ENCODE results near the gene ITGB3BP. TPM values are rescaled to one million over a fixed set of nuclear protein-coding genes. Genes with fewer than 3 reads are reported as not detected.
"Not testable (repeated sequence)": the region's sequence is repeated elsewhere in the genome, so short reads cannot be mapped to it uniquely, and the experiment has no call there.

ITGB3BP gene
- total RNA-seq, 1 experiment from 2014 or later: 35.9 TPM

DNA sequence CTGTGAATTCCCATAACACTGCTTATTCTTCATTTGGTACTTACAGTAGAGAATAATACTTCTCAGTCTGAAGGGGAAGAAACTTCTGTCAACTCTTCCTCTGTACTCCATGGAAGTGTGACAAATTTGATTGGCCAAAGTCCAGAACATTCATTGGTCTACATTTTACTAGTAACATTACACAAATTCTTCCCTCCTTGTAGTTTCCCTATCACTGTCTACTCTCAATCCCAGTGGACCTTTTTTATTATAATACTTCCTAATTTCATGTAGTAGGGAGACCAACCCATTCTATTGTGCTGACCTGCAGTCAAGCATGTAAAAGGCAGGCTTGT lies 80.9 kb downstream of the ITGB3BP start:
- in situ Hi-C loops (cut with HindIII; ENCODE audit: low sequenced_read_pairs): no loop called here
- DNase-seq (ENCODE audit: low spot score): no peak

DNA sequence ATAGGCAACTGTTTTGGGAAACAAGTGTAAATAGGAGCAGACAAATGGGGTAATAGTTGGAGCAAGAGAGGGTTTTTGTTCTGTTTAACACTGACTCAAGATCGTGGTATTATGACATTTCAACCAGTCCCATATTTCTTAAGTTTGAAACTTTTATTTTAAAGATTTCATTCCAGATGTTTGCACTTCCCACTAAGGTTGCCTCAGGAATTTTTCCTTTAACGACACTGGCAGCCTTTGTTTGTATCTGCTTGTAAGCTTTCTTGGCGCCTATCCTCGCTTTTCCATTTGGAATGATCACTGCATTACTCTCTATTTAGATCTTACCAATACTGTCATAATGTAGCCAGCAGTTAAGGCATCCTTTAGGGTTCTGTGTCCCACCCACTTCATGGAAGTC lies 87.9 kb downstream of the ITGB3BP start:
- in situ Hi-C loops (cut with HindIII; ENCODE audit: low sequenced_read_pairs): no loop called here
- no peak for DNase-seq (ENCODE audit: low spot score)

DNA sequence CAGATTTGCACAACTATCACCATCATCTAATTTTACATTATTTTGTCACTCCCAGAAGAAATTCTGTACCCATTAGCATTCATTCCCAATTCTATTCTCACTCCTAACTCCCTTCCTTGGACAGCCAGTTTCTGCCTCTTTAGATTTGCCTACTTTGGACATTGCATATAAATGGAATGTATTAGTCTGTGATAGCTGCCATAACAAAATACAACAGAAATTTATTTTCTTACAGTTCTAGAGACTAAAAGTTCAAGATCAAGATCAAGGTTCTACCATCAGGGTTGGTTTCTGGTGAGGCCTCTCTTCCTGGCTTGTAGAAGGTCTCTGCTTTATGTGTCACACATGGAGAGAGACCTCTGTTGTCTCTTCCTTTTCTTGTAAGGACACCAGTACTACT lies 93.7 kb downstream of the ITGB3BP start:
- in situ Hi-C loops (cut with HindIII; ENCODE audit: low sequenced_read_pairs): no loop called here
- no peak for DNase-seq (ENCODE audit: low spot score)

DNA sequence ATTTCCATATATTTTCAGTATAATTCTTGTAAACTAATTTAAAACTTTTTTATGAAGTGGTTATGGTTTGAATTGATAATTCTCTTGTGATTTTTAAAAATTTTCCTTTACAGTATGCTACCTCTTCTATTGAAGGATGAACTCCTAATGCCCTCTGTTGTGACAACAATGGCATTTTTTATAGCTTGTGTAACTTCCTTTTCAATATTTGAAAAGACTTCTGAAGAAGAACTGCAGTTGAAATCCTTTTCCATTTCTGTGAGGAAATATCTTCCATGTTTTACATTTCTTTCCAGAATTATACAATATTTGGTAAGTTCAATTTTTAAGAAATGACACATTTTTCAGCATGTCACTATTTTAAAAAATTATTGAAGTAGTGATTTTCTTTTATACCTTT lies 94.2 kb downstream of the ITGB3BP start:
- in situ Hi-C loops (cut with HindIII; ENCODE audit: low sequenced_read_pairs): no loop called here
- DNase-seq (ENCODE audit: low spot score): no peak

DNA sequence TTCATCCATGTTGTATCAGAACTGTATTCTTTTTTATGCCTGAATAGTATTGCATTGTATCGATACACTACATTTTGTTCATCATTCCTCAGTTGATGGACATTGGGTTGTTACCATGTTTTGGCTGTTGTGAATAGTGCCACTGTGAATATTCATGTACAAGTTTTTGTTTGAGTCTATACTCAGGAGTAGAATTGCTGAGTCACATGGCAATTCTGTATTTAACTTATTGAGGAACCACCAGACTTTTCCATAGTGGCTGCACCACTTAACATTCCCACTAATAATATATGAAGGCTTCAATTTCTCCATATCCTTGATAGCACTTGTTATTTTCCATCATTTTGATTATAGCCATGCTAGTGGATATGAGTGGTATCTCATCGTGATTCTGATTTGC lies 99.4 kb downstream of the ITGB3BP start:
- in situ Hi-C loops (cut with HindIII; ENCODE audit: low sequenced_read_pairs): no loop called here
- no peak for DNase-seq (ENCODE audit: low spot score)

DNA sequence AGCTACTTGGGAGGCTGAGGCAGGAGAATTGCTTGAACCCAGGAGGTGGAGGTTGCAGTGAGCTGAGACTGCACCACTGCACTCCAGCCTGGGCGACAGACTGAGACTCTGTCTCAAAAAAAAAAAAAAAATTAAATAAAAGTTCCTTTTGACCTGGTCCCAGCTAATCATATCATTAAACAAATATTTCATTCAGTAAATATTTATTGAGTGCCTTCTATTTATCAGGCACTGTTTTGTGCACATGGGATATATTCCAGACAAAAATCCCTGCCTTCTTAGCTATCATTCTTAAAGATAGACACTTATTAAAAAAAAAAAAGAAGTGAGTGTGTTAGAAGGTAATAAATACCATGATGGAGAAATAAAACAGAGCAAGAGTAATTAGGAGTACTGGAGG lies 102.3 kb downstream of the ITGB3BP start:
- DNase-seq (ENCODE audit: low spot score); in situ Hi-C loops (cut with HindIII; ENCODE audit: low sequenced_read_pairs): not testable (repeated sequence)

DNA sequence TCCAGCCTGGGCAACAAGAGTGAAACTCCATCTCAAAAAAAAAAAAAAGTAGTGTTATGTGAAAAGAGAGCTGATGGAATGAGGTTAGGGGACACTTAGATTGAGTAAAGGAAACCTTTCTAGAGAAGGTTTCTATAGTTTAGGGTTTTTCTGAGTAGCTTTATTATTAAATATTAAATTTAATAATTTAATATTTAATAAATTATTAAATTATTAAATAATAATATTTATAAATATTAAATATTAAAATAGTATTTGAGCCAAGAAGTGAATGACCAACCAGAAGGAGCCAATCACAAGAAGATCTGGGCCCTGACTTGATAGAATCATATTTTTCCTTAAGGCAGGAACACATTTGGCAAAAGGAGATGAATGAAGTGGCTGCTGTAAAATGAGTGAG lies 104.9 kb downstream of the ITGB3BP start:
- in situ Hi-C loops (cut with HindIII; ENCODE audit: low sequenced_read_pairs): no loop called here
- no peak for DNase-seq (ENCODE audit: low spot score)

DNA sequence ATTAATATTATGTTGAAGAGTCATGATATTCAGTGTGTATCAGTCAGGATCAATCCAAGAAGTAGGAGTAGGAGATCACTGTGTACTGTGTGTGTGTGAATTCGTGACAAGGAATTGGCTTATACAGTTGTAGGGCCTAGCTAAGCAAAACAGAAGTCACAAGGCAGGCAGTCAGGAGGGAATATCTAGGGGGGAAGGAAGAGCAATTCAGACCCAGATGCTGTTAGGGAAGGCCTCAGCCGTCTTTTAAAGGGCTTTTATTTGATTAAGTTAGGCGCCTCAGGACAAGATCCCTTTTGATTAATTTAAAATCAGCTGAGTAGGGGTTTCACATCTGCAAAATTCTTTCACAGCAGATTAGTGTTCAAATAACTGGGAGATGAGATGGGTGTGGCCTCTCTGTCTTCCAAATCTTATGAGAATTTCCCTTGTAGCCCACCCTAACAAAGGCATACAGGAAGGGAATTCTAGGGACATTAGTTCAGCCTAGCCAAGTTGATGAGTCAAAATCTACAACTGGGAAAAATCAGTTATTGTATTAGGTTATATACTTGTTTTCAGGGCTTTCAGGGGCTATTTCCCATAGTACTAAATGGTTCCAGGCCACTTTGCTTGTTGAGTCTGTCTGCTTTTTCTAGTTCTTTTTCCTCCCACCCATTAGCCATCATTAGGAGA lies 108.2 kb downstream of the ITGB3BP start:
- in situ Hi-C loops (cut with HindIII; ENCODE audit: low sequenced_read_pairs): no loop called here
- DNase-seq (ENCODE audit: low spot score): no peak

DNA sequence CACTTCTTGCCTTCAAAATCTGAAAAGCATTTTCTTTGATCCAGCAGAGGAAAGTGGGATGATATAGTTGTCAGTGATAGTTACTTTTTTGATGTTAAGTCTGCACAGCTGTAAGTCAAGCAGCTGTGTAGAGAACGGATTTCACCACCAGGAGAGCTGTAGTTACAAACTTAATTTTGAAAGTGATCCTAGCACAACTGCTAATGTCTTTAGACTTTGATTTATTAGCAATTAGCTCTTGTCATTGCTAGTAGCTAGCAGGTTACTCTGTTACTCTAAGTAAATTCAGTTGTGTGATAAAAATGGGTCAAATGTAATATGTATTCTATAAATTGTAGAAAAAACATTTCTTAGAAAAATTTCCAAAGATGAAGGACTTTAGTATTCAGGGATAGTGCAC lies 109.6 kb downstream of the ITGB3BP start:
- no peak for DNase-seq (ENCODE audit: low spot score)
- in situ Hi-C loops (cut with HindIII; ENCODE audit: low sequenced_read_pairs): no loop called here

DNA sequence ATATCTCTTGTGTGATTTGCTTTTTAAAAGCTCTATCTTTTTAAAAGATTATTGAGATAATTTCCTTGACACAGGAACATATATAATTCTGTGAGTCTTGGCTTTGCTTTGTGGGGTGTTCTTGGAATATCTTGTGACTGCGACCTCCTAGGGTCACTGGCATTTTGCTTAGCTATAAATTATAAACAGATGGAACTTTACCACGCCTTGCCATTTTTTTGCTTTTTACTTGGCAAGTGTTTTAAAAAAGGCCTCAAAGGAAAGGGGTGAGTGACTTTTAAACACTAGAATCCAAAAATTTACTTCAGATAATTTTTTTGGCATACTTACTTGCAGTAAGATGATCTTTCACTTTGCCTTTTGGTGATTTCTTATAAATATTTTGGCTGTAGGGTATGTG lies 112.0 kb downstream of the ITGB3BP start:
- in situ Hi-C loops (cut with HindIII; ENCODE audit: low sequenced_read_pairs): no loop called here
- no peak for DNase-seq (ENCODE audit: low spot score)

DNA sequence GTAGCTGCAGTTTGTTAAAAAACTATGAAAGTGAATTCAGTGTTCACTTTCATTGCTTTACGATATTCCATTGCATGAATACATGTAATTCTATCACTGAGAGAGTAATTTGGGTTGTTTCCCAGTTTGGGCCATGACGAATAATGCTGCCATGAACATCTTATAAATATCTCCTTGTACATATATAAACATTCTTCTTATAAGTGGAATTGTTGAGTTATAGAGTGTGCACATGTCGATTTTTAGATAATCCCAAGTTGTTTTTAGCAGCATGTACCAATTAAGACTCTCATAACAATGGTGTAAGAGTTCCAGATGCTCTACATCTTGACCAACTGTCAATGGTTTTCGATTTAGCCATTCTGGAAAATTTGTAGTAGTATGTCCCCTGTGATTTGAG lies 114.7 kb downstream of the ITGB3BP start:
- DNase-seq (ENCODE audit: low spot score): no peak

DNA sequence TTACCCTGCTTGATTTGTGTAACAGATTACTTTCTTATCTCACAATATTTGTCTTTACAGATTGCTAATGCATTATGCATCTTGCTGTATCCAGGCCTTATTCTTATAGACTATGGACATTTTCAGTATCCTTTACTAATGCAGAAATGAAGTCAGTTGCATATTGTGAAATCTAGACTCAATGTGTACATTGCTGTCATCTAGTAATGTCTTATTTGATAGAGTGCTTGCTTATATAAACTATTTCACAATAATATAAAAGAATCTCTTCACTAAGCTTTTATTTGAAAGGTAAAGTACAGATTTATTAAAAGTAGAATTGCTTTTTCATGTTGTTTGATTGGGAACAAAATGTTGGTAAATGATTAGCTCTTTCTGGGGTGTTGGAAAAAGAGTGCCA lies 116.0 kb downstream of the ITGB3BP start:
- DNase-seq (ENCODE audit: low spot score): no peak
- in situ Hi-C loops (cut with HindIII; ENCODE audit: low sequenced_read_pairs): no loop called here

More for the DNA sequence above, 114.7 kb downstream of the ITGB3BP start:
- in situ Hi-C loops (cut with HindIII; ENCODE audit: low sequenced_read_pairs): no loop called here

DNA sequence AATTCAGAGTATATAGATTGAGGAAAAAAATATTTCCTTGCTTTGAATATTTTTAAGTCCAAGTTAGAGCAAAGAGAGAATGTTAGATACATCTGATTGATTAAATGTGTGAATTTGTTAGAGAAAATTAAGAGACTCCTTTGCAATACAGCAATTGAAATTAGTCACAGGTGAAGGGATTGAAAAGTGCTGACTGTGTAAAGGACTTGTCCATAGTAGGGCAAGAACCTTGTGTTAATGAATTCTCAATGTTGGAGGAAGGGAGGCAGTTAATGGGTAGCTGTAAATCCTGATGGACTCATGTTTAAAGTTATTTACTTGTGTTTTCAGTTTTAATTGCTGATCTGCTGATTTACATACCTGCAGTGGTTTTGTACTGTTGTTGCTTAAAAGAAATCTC lies 117.0 kb downstream of the ITGB3BP start:
- in situ Hi-C loops (cut with HindIII; ENCODE audit: low sequenced_read_pairs): no loop called here
- no peak for DNase-seq (ENCODE audit: low spot score)

DNA sequence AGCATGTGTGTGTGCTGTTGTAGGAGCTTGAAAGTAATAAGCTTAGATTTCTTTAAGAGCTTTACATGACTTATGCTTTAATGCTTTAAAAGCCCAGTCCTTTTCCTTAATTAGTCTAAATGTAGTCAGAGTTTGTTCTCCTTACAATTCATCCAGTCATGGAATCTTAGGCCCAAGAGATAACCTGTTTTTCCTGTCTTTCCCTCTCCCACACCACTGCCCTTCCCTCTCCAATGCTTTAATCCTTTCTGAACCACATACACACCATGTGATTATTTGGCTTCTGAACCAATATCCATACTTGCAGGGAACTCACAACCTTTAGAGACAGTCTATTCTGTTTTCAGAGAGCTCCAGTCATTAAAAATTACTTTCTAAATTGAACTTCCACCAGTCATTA lies 118.0 kb downstream of the ITGB3BP start:
- in situ Hi-C loops (cut with HindIII; ENCODE audit: low sequenced_read_pairs): no loop called here
- DNase-seq (ENCODE audit: low spot score): no peak

DNA sequence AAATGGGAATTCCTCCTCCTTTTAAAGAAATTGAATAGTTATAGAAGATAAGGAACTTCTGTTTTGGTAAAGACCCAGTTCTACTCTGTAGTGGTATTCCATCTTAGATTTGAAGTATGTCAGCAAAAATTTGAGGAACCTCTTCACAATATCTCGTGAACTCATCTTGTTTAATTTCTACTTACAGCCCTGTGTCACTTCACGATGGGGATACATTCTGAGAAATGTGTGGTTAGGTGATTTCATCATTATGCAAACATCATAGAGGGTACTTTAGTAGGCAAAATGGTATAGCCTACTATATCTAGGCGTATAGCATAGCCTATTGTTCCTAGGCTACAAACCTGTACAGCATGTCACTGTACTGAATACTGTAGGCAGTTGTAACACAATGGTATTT lies 119.6 kb downstream of the ITGB3BP start:
- in situ Hi-C loops (cut with HindIII; ENCODE audit: low sequenced_read_pairs): no loop called here
- no peak for DNase-seq (ENCODE audit: low spot score)

DNA sequence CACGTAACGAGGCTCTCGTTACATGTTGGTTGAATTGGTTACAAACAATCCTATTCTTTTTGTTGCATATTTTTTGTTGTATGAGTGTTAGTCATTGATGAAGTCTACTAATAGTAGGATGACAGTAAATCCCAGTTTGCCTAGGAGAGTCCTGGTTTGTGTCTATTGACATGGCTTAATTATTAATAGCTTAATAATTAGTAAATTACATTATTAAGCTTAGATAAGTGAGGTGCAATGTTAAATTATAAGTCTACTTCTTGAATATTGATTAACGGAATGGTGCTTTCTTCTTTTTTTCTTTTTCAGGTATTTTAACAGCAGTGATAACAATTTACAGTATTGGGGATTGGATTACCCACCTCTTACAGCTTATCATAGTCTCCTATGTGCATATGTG lies 121.1 kb downstream of the ITGB3BP start:
- DNase-seq (ENCODE audit: low spot score): no peak
- in situ Hi-C loops (cut with HindIII; ENCODE audit: low sequenced_read_pairs): no loop called here

Other genes with a start within 250 kb of the ITGB3BP start
- 0.06 TPM in 1 of 2 replicates, not detected in the other for gene FOXD3, start 200.7 kb downstream of the ITGB3BP start, total RNA-seq (2014; rRNA removed; shearing (Covaris generic))
- gene ALG6, start 155.6 kb downstream of the ITGB3BP start, total RNA-seq (2014; rRNA removed; shearing (Covaris generic)): 12.5 and 19.1 TPM in 2 replicates
- gene EFCAB7, start 300 bp upstream of the ITGB3BP start, total RNA-seq (2014; rRNA removed; shearing (Covaris generic)): 4.6 and 7.6 TPM in 2 replicates
- 49.6 and 51.3 TPM in 2 replicates for gene PGM1, start 70.2 kb upstream of the ITGB3BP start, total RNA-seq (2014; rRNA removed; shearing (Covaris generic))